Measurements from ENCODE around the gene SPTLC2. TPM values are rescaled to one million over a fixed set of nuclear protein-coding genes. Genes with fewer than 3 reads are reported as not detected.

SPTLC2 gene, protein sequence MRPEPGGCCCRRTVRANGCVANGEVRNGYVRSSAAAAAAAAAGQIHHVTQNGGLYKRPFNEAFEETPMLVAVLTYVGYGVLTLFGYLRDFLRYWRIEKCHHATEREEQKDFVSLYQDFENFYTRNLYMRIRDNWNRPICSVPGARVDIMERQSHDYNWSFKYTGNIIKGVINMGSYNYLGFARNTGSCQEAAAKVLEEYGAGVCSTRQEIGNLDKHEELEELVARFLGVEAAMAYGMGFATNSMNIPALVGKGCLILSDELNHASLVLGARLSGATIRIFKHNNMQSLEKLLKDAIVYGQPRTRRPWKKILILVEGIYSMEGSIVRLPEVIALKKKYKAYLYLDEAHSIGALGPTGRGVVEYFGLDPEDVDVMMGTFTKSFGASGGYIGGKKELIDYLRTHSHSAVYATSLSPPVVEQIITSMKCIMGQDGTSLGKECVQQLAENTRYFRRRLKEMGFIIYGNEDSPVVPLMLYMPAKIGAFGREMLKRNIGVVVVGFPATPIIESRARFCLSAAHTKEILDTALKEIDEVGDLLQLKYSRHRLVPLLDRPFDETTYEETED
- total RNA-seq (2014; rRNA removed; shearing (Covaris generic)), result 15.7 and 17.9 TPM in 2 replicates

DNA sequence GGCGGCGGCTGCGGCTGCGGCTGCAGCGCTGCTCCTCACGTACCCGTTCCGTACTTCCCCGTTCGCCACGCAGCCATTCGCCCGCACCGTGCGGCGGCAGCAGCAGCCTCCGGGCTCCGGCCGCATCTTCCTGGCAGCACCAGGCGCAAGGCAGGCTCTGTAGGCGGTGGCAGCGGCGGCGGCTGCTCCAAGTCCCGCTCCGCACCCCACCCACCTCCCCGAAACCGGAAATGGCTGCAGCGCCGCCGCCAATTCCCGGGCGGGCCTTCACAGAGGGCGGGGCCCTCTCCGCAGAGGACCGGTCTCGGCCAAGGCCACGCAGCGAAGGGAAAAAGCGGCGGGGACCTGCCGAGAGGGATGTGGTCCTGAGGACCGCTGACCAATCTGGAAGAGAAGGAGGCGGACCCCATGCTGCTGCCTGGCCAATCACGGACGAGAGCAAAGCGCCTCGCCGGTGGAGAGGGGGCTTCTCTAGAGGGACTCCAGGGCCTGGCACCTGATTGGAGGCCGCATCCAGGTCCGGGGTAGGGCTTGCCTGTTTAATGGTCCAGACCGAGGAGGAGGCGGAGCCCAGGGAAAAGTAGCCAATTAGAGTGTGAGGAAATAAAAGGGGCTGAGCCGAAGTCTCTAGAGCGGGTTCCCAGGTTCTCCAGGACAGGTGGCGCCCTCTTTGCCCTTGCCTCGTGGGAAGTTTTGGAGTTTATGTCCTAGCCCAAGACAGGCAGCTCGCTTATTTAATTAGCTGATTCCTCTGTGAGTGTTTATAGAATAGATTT is at the start of gene SPTLC2:
SPTLC2 (minus strand) TSS at position 184 of the 776 bp plus-strand sequence; CDS start at position 126, 58 bp downstream.

GRCh38 chr14:77498120-77498979 is 118.1 kb downstream of the SPTLC2 start, which contains the start of gene ISM2:
TSS of gene ISM2 (minus strand) at chr14:77498816. CDS start at chr14:77498793, 23 bp downstream.

DNA sequence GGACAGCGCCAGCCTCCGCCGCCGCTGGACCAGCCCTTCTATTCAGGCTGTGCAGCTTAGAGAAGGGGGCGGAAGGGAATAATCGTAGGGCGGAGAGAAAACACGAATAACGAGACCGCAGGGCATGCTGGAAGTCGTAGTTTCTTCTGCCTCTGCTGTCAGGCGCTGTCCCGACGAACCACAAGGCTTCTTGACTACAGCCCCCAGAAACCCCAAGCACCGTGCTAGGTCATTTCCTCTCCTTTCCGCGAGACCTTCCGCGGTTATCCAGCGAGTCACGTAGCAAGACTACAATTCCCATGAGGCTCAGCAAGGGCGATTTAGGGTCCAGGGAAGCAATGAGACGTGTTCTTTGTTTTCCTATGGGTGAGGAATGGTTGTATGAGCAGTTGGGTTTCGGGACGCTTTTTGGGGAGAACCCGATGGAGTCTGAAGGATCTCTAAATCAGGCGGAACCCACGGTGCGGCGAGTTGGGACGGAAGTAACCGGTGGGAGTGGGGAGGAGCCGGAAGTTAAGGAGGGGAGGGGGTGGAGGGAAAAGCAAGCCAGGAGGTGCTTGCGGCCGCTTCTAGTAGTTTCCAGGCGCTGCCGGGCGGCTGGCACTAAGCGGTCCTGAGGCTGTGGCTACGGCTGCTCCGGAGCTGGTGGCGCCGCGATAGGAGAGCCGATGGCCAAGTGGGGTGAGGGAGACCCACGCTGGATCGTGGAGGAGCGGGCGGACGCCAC is 158.8 kb downstream of the SPTLC2 start, which contains the start of the genes AHSA1 and VIPAS39:
AHSA1 (plus strand) TSS at position 572 of the 727 bp plus-strand sequence; CDS start at position 669, 97 bp downstream.
VIPAS39 (minus strand) TSS at position 80 of the 727 bp plus-strand sequence. CDS start 3,499 bp downstream, outside the sequence.

Small RNA genes within 50 kb of the gene (small RNA-seq; reads per million reads assigned to genes)
- not detected for gene COX6CP11
- not detected for gene RF00404
- not detected for gene RN7SL587P

Other genes with a start within 250 kb of the SPTLC2 start
- gene TMED8, start 239.5 kb downstream of the SPTLC2 start, total RNA-seq (2014; rRNA removed; shearing (Covaris generic)), result 7.8 and 10.0 TPM in 2 replicates
- 2.6 and 5.8 TPM in 2 replicates for gene SAMD15, start 239.3 kb downstream of the SPTLC2 start, total RNA-seq (2014; rRNA removed; shearing (Covaris generic))
- gene NOXRED1, start 193.1 kb downstream of the SPTLC2 start, total RNA-seq (2014; rRNA removed; shearing (Covaris generic)), result not detected in 2 replicates
- gene VIPAS39, start 159.0 kb downstream of the SPTLC2 start, total RNA-seq (2014; rRNA removed; shearing (Covaris generic)), result 11.8 and 16.1 TPM in 2 replicates
- gene AHSA1, start 158.5 kb downstream of the SPTLC2 start, total RNA-seq (2014; rRNA removed; shearing (Covaris generic)), result 163 and 169 TPM in 2 replicates
- gene ISM2, start 117.8 kb downstream of the SPTLC2 start, total RNA-seq (2014; rRNA removed; shearing (Covaris generic)), result not detected in 2 replicates
- gene ALKBH1, start 91.4 kb upstream of the SPTLC2 start, total RNA-seq (2014; rRNA removed; shearing (Covaris generic)), result 8.2 and 10.0 TPM in 2 replicates
- 740 and 806 TPM in 2 replicates for gene SLIRP, start 91.5 kb upstream of the SPTLC2 start, total RNA-seq (2014; rRNA removed; shearing (Covaris generic))
- gene SNW1, start 144.5 kb upstream of the SPTLC2 start, total RNA-seq (2014; rRNA removed; shearing (Covaris generic)), result 82.2 and 98.1 TPM in 2 replicates
- gene ADCK1, start 183.5 kb upstream of the SPTLC2 start, total RNA-seq (2014; rRNA removed; shearing (Covaris generic)), result 2.5 and 3.1 TPM in 2 replicates